ENCODE results near the gene ADAM30.
A peak's percentile ranks its signal among the peaks of the same experiment; 100 is the strongest.
"Not testable (repeated sequence)": the region's sequence is repeated elsewhere in the genome, so short reads cannot be mapped to it uniquely, and the experiment has no call there.

Gene ADAM30

DNA sequence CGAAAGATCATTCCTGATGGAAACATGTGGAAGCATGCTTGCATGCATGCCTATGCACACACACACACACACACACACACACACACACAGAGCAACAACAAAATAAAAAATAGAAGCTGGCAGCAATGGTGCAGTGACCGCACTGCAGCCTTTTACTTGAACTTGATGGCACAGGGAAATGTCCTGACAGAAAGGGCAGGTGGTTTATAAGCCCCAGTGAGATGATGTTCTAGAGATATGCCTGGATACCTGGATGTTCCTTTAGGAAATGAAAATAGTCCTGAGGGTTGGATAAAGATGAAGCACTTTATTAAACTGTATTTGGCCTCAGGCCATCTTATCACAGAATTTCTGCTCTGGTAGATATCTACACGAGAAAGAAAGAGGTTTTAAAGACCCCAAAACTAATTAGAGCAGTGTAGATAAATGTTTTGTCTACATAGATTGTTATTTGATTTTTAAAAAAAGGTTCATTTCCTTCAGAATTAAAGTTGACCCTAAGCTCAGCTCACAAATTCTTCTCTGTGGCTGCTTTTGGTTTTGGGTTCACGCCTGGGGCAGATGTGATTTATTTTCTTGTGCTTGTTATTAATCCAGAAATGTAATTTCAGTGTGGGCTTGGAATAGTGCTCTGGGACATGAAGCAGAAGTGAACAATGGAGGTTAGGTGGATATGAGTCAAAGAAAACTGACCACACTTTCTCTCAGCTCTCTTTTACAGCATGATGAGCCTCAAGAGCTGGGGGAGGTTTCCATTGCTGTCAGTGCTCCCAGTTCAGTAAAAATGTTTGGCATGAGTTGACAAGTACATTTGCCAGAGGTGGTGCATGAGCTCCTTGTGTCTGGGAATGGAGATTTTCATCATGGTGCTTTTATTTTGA is 22.9 kb downstream of the ADAM30 start:
- no peak for DNase-seq

DNA sequence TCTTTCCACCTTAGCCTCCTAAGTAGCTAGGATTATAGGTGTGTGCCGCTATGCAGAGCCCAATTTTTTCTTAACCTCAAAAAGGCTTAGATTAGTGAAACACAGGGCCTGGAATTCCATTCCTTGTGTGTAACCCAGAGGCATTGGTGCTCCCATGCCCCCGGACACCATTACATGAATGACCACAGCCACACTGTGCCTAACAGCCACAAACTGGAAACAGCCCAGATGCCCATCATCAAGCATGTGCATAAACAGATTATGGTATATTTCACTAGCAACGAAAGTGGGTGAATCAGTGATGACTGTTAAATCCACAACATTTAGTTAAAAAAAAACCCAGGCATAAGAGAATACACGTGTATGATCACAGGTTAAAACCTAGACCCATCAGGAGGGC is 24.4 kb downstream of the ADAM30 start:
- DNase-seq = no peak

DNA sequence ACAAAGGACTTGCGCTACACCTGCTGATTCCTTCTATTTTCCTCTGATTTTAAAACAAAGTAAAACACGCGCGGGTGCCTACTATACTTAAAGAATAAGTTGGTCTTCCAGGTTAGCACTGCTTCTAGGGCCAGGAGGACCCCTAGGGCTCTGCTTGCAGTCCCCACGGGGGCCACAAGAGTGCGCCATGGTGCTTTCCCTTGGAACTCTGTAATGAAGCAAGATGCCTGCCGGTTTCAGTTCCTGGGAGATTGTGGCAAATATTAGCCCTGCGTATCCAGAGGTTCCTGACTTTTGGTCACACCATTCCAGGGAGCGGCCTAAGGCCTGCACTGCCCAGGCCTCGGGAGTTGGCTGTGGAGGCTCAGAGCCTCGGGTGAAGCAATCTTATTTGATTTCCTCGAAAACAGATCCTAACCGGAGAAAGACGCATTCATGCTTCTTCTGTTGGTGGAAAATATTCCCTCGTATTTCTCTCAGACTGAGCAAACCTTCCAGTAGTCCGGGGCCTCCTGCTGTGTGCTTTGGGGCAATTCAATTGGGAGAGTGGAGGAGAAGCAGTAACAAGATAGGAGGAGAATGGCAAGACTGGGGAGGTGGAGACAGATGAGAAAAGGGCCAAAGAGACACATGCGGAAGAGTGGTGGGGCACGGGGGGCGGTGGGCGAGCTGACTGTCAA is 25.3 kb downstream of the ADAM30 start:
- DNase-seq = peak; percentile 62

DNA sequence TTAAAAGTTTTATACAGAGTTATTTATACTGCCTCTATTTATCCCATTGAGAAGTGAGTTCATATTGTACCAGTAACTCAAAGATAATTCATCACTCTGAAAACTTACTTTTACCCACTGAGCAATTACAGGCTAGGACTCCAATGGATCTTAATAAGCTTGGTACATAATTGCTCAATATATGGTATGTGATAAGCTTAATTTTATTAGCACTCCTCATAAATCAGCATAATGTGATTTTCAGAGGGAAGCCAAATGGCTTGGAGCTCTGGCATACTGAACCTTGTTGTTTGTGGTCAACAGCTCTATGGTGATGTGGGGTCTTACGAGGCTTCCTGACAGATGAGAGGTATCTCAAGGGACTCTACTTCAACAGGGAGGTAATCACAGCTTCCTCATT is 26.3 kb downstream of the ADAM30 start:
- no peak for DNase-seq

DNA sequence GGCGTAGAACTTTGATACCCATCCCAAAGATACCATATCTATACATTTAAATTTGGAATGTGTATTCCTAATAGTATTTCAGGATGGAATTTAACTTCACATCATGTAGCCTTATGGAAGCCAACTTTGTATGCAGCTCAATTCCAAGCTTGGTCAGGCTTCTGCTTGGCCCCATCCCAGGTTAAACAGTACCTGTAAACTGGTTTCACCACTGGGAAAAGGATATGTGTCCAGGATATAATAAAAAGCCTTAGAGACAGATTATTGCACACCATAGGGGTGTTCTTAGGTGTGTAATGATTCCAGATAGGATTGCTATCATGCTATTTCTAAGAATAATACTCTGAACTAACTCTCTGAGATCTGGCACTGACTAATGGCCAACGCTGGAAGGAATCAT is 28.1 kb downstream of the ADAM30 start:
- no peak for DNase-seq

DNA sequence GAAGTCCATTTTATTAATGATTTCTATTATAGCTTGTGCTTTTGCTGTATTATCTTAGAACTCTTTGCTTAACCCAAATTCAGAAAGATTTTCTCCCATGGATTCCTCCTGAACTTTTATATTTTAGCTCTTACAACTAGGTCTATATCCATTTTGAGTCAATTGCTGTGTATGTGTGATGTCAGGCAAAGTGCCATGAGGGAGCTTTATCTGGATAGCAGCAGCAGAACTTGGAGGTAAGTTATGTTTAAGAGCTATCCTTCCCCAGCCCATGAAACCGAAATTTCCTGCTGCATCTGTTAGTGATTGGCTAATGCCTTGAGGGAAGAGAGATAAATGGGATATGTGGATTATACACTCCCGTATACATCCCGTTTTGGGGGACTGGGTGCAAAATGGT is 29.9 kb downstream of the ADAM30 start:
- DNase-seq = no peak

DNA sequence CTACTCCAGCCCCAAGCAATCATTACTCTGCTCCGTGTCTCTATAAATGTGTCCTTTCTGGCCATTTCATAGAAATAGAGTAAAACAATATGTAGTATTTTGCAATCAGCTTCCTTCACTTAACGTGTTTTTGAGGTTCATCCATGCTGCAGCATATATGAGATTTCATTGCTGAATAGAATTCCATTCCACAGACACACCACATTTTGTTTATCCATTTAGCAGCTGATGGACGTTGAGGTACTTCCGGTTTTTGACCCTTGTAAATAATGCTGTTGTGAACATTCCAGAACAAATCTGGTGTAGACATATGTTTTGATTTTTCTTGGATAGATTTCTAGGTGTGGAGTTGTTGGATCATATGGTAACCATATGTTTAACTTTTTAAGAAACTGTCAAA is 30.7 kb downstream of the ADAM30 start:
- DNase-seq = no peak

DNA sequence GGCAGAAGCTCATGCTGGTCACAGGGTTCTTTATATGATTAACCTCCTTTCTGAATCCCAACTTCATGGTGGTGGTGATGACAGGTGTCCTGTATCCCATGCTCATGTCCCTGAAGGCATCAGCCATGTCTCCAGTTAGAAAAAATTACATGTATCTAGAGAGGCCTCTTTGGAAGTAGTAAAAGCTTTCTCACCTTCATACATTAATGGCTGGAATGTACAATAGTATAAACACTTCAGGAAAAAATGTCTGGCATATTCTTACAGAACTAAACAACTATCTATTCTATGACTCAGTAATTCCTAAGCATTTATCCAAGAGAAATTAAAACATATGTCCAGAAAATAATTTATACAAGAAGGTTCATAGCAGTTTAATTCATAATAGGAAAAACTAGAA is 34.0 kb downstream of the ADAM30 start:
- DNase-seq = no peak

DNA sequence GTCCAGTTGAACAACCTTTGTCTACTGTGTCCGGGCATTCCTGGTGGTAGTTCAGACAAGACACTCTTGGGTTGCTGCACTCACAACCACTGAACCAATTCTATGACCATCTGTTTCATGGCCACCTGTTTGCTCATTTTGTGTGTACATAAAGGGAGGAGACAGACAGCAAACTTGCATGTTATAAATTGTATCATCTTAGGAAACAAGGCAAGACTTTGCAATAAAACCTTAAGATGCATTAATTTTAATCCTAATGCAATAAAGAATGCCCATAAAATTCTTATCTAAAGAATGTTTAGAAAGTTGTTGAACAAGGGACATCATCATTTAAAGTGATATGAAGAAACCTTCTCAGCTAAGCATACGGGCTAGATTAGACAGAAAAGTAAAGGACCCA is 34.8 kb downstream of the ADAM30 start:
- no peak for DNase-seq

DNA sequence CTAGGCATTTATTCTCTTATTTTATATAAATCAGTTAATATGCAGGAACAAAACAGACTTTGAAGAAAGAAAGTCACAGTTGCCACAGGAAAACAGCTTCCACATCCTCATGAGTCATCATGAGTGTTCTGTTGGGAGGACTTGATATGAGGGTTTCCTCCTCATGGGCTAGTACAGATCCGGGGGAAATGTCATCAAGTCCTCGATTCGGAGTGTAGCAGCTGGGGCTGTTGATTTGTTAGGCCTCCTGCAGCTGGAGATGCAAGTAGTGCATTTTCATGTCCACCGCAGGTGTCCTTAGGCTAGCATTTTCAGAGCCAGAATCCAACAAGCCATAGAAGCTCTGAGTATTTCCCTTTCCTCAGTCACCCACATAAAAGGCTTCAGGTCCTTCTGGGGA is 36.7 kb downstream of the ADAM30 start:
- DNase-seq = no peak

DNA sequence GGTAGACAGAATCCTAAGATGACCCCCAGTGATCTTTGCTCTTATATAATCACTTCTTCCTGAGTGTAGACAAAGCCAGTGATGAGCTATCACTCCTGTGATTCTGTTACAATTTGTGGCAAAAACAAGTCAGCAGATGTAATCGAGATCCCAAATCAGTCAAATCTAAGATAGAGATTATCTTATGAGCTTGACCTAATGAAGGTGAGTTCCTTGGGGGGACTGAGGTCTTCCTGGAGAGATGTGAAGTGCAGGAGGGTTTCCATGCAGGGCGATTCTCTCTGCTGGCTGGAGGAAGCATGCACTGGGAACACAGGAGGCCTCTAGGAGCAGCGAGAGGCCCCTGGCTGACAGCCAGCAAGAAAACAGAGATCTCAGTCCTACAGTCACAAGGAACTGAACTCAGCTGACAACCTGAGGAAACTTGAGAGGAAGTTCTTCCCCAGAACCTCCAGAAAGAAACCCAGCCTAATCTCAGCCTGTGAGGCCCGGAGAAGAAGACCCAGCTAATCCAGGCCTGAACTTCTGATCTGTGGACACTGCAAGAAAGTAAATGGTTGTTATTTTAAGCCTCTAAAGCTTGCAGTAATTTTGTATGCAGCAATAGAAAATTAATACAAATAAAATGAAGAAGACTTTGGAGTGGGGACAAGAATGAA is 37.6 kb downstream of the ADAM30 start:
- DNase-seq = not testable (repeated sequence)

DNA sequence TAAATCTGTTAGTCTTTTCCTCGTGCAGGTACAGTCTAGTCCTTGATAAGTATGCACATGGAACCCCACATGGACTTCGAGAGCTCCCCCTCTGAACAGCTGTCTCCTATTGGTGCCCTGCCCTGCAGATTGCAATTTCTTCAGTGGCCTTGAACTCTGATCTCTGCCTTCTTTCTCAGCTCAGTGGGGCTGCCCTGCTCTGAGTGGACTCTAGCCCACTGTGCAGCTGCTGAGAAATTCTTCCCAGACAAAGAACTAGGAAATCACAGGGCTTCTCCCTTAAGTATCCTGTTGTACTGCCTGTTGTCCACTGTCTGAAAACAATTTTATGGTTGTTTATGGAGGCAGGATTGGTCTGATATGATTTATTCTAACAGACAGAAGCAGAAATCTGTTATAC is 38.2 kb downstream of the ADAM30 start:
- DNase-seq = no peak

DNA sequence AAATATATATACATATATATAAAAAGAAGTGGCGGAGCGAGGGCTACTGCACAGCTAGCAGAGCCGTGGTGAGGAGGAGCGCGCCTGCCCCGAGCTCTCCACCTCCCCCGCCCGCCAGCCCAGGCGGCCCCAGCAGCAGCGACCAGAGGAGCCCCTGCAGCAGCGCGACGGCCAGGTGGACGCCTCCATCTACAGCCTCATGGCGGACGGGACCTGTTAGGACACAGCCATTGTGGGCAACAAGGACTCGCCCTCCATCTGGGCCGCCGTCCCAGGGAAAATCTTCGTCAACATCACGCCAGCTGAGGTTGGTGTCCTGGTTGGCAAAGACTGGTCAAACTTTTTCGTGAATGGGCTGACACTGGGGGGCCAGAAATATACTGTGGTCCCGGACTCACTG is 43.2 kb downstream of the ADAM30 start:
- DNase-seq = no peak

DNA sequence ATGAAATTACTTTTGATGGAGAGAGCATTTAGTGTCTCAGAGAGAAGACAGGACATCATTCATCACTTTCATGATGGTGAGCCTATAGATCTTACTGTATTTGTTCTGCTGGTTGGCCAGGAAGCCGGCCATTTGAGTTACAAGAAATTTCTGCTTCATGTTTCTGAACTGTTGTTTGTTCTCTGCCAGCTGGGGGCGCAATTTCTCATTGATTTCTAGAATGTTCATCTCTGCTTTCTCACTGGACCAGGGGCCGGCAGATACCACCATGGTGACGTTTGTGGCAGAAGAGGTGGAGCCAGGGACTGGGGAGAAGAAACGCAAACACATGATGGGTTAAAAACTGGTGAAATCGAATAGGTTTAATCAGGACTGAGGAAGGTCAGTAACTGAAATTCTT is 52.1 kb downstream of the ADAM30 start:
- not testable (repeated sequence) for DNase-seq
